ENCODE results near the gene MYO7B. TPM values are rescaled to one million over a fixed set of nuclear protein-coding genes. Genes with fewer than 3 reads are reported as not detected.

Gene MYO7B
- total and polyA plus RNA-seq, 4 donors: 0.51 to 4.7 (median 1.9) TPM

DNA sequence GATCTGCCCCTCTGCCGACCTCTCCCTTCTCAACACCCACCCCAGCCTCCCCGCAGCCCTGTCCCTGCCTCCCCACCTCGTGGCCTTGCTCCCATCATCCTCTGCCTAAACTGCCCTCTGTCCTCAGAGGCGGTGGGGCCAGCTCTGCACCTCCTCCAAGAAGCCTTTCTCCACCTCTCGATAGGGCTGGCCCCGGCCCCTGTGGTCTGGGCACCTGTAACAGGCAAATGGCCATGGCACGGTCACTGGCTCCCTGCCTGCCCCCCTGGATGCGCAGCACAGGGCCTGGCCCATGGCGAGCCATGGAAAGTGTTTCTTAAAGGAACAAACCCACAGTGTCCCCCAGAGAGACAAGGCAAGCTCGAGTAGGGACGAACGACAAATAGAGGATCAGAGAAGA, 42.0 kb downstream of the MYO7B start:
- no peaks in the 10 kb centered on the region for H3K36me3 ChIP-seq (ENCODE audit: control insufficient read depth in 4 of 4, insufficient read depth in 4 of 4, low read length in 4 of 4)
- WGBS, 2 donors: 92 to 93% methylated on average over 12 of the region's 12 CpGs
- TF ChIP-seq, protein P1, sequence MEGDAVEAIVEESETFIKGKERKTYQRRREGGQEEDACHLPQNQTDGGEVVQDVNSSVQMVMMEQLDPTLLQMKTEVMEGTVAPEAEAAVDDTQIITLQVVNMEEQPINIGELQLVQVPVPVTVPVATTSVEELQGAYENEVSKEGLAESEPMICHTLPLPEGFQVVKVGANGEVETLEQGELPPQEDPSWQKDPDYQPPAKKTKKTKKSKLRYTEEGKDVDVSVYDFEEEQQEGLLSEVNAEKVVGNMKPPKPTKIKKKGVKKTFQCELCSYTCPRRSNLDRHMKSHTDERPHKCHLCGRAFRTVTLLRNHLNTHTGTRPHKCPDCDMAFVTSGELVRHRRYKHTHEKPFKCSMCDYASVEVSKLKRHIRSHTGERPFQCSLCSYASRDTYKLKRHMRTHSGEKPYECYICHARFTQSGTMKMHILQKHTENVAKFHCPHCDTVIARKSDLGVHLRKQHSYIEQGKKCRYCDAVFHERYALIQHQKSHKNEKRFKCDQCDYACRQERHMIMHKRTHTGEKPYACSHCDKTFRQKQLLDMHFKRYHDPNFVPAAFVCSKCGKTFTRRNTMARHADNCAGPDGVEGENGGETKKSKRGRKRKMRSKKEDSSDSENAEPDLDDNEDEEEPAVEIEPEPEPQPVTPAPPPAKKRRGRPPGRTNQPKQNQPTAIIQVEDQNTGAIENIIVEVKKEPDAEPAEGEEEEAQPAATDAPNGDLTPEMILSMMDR (IDR thresholded peaks at IDR 0.05; ENCODE audit: control extremely low read depth, extremely low read depth): no peak
- peaks cover 0 to 15% (median 0%) of the 10 kb centered on the region in 5 donors for H3K4me1 ChIP-seq (ENCODE audit: control insufficient read depth in 5 of 5, insufficient read depth in 5 of 5, low read length in 5 of 5)
- no peak overlapping the region for H3K27ac ChIP-seq (ENCODE audit: low read depth in 1 of 2, low read length in 1 of 2)
- no peaks in the 10 kb centered on the region for H3K27me3 ChIP-seq (ENCODE audit: control insufficient read depth in 3 of 3, insufficient read depth in 3 of 3, low read length in 2 of 3)
- H3K9me3 ChIP-seq (ENCODE audit: control insufficient read depth in 4 of 4, insufficient read depth in 3 of 4, low read length in 3 of 4): no peaks in the 10 kb centered on the region
- DNase-seq: no peak
- no peak overlapping the region for H3K4me3 ChIP-seq
- ATAC-seq (ENCODE audit: insufficient read depth, low FRiP score): no peak
- no peak overlapping the region for H3K9ac ChIP-seq (ENCODE audit: insufficient read depth in 1 of 2, low read length in 2 of 2)

DNA sequence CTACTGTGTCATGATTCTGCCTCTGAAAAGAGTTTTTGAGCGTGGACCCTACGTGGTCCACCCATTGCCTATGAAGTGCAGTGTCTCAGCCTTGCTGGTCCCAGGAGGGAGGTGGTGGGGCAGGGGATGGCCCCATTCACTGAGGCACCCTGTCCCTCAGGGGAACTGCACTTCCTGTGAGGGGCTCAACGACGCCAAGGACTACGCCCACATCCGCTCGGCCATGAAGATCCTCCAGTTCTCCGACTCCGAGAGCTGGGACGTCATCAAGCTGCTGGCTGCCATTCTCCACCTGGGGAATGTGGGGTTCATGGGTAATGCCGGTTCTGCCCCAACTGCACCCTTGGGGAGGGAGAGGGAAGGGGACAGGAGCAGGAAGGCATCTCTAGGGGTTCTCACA, 42.5 kb downstream of the MYO7B start:
- peaks cover 0 to 15% (median 0%) of the 10 kb centered on the region in 5 donors for H3K4me1 ChIP-seq (ENCODE audit: control insufficient read depth in 5 of 5, insufficient read depth in 5 of 5, low read length in 5 of 5)
- H3K27me3 ChIP-seq (ENCODE audit: control insufficient read depth in 3 of 3, insufficient read depth in 3 of 3, low read length in 2 of 3): no peaks in the 10 kb centered on the region
- no peak overlapping the region for H3K27ac ChIP-seq (ENCODE audit: low read depth in 1 of 2, low read length in 1 of 2)
- H3K9me3 ChIP-seq (ENCODE audit: control insufficient read depth in 4 of 4, insufficient read depth in 3 of 4, low read length in 3 of 4): no peaks in the 10 kb centered on the region
- DNase-seq: peak in 1 of 3 donors; percentile 8
- no peaks in the 10 kb centered on the region for H3K36me3 ChIP-seq (ENCODE audit: control insufficient read depth in 4 of 4, insufficient read depth in 4 of 4, low read length in 4 of 4)
- TF ChIP-seq, protein P1 (IDR thresholded peaks at IDR 0.05; ENCODE audit: control extremely low read depth, extremely low read depth): no peak
- ATAC-seq (ENCODE audit: insufficient read depth, low FRiP score): no peak
- H3K9ac ChIP-seq (ENCODE audit: insufficient read depth in 1 of 2, low read length in 2 of 2): no peak overlapping the region
- no peak overlapping the region for H3K4me3 ChIP-seq
- 89 to 93% methylated on average over 11 of the region's 11 CpGs for WGBS, 2 donors

GRCh38 chr2:127578411-127578810, 42.9 kb downstream of the MYO7B start:
- H3K27ac ChIP-seq (ENCODE audit: low read depth in 1 of 2, low read length in 1 of 2): no peak overlapping the region
- ATAC-seq (ENCODE audit: insufficient read depth, low FRiP score) (no peak), DNase-seq (peak in 1 of 3 donors; percentile 8)
- no peaks in the 10 kb centered on the region for H3K27me3 ChIP-seq (ENCODE audit: control insufficient read depth in 3 of 3, insufficient read depth in 3 of 3, low read length in 2 of 3)
- no peaks in the 10 kb centered on the region for H3K9me3 ChIP-seq (ENCODE audit: control insufficient read depth in 4 of 4, insufficient read depth in 3 of 4, low read length in 3 of 4)
- H3K36me3 ChIP-seq (ENCODE audit: control insufficient read depth in 4 of 4, insufficient read depth in 4 of 4, low read length in 4 of 4): no peaks in the 10 kb centered on the region
- WGBS, 2 donors: 68 to 80% methylated on average over 6 of the region's 6 CpGs
- no peak overlapping the region for H3K9ac ChIP-seq (ENCODE audit: insufficient read depth in 1 of 2, low read length in 2 of 2)
- TF ChIP-seq, protein P1 (IDR thresholded peaks at IDR 0.05; ENCODE audit: control extremely low read depth, extremely low read depth): no peak
- no peak overlapping the region for H3K4me3 ChIP-seq
- H3K4me1 ChIP-seq (ENCODE audit: control insufficient read depth in 5 of 5, insufficient read depth in 5 of 5, low read length in 5 of 5): peaks cover 0 to 15% (median 0%) of the 10 kb centered on the region in 5 donors

DNA sequence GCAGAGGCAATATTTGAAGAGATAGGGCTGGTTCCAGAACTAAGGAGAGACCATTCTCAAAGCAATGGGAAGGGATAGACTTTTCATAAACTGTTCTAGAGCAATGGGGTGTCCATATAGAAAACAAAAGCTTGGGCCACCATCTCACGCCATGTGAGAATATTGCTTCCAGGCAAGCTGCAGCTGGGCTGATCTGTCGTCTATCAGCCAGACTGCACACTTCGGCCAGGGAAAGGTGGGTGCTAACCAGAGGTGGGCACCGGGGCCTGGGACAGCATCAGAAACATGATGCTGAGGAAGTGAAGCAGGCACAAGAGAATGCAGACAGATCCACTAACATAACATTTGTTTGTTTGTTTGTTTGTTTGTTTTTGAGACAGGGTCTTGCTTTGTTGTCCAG, 43.7 kb downstream of the MYO7B start:
- ATAC-seq (ENCODE audit: insufficient read depth, low FRiP score) (no peak), DNase-seq (no peak)
- Histone ChIP-seq H3K36me3 (ENCODE audit: control insufficient read depth in 4 of 4, insufficient read depth in 4 of 4, low read length in 4 of 4) (no peaks in the 10 kb centered on the region), H3K9ac (ENCODE audit: insufficient read depth in 1 of 2, low read length in 2 of 2) (no peak overlapping the region), H3K4me1 (ENCODE audit: control insufficient read depth in 5 of 5, insufficient read depth in 5 of 5, low read length in 5 of 5) (peaks cover 0 to 15% (median 0%) of the 10 kb centered on the region in 5 donors), H3K27ac (ENCODE audit: low read depth in 1 of 2, low read length in 1 of 2) (no peak overlapping the region), H3K27me3 (ENCODE audit: control insufficient read depth in 3 of 3, insufficient read depth in 3 of 3, low read length in 2 of 3) (no peaks in the 10 kb centered on the region), H3K9me3 (ENCODE audit: control insufficient read depth in 4 of 4, insufficient read depth in 3 of 4, low read length in 3 of 4) (no peaks in the 10 kb centered on the region), H3K4me3 (no peak overlapping the region)
- TF ChIP-seq, protein P1 (IDR thresholded peaks at IDR 0.05; ENCODE audit: control extremely low read depth, extremely low read depth): no peak
- 96% methylated on average over 4 of the region's 4 CpGs for WGBS, 2 donors
